D341Med (cell line): ENCODE data around the gene ZNFX1.
A peak's percentile ranks its signal among the peaks of the same experiment; 100 is the strongest.
"Not testable (repeated sequence)": the region's sequence is repeated elsewhere in the genome, so short reads cannot be mapped to it uniquely, and the experiment has no call there.

Experiments
- DNase-seq: peaks from one replicate; pipeline ENCODE4 v3.0.0; 2012; ENCODE audit warnings: low spot score

The ZNFX1 gene

DNA sequence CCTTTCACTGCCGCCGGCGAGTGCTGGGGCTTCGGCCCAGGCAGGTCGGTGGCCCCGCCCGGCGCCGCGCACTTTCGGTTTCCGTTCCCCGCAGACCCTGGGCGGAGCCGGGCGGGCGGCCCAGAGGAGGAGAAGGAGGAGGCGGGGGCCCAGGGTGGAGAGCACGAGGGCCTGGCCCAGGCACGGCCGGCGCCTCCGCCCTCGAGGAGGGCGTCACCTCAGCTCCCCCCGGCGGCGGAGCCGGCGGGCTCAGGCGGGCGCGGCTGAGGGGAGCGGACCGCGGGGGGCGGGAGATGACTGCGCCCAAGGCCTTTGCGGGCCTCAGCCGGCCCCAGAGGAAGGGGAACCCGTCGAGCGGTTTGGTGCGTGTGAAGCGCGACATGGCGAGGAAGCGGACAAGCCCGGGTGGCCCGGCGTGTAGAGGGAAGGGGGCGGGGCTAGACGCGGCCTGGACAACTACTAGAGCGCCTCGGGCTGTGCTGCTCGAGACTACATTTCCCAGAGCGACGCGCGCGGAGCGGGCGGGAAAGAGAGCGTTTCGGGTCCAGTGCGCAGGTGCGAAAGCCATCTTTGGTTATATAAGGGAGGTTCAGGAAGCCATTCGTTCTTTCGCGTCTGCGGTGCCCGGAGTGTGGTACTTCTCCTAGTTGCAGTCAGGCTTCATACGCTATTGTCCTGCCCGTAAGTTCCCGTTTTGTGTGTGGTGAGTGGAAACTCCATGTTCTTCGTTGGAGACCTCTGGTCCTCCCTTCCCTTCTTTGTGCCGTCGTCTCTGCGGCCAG, at the start of gene ZNFX1:
Gene ZNFX1 (minus strand): TSS at position 22 of the 782 bp plus-strand sequence. CDS start 2,218 bp downstream, outside the sequence.
- peak; percentile 95 for DNase-seq

DNA sequence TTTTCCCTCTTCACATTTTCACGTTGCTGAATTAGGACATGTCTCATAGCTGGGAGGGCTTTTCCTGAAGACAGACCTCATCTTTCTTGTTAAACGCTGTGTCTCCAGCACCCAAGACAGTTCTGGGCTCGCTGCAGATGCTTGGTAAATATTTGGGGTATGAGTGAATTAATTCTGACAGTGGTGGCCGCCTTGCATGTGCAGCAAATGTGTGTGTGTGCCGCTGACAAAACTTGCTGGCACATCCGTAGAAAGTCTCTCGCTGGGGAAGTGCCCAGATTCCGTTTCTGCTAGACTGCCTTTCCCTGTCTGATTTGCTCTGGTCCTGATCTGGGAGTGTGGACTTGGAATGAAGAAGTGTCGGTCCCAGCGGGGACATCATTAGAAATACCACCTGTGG, 48.2 kb upstream of the ZNFX1 start:
- no peak for DNase-seq

DNA sequence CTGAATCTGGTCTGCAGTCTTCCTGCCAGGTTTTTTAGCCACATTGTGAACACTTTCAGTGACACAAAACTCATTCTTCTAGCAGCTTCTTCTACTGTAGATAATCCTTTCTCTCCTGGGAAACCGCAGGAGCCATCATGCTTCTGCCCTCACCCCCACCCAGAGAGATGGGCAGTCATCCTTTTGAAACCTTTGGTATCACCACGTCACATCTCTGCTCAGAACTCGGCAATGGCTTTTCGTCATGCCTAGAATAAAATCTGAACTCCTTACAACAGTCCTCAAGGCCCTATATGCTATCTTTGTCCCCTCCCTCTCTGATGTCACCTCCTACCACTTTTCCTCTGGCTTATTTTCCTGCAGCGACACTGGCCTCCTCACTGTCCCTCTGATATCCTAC, 46.4 kb upstream of the ZNFX1 start:
- DNase-seq, result no peak

DNA sequence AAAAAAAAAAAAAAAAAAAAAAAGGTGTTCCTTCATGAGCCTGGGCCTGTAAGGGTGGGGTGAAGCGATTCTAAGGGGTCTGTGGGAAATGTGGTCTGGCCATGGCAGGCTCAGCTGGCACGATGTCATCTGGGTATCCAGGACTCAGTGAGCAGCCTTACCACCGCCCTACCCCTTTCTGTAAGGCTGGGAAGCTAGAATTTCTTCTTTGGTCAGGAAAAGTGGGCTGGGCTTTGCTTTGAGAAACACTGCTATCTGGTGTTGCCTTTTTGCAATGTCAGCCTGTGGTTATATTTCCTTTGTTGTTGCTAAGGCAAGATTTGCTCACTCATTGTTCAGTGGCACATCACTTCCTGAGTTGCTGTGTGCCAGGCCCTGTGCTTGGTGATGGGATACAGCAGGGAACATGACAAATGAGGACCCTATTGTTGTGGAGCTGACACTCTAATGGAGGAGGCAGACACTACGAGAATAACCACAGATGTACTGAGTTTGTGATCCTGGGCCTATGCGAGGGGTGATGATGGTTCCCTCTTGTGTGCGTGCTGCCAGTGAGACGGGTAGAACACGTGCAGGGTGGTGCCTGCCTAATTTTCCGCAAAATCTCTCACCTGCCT, 45.9 kb upstream of the ZNFX1 start:
- DNase-seq, result no peak

DNA sequence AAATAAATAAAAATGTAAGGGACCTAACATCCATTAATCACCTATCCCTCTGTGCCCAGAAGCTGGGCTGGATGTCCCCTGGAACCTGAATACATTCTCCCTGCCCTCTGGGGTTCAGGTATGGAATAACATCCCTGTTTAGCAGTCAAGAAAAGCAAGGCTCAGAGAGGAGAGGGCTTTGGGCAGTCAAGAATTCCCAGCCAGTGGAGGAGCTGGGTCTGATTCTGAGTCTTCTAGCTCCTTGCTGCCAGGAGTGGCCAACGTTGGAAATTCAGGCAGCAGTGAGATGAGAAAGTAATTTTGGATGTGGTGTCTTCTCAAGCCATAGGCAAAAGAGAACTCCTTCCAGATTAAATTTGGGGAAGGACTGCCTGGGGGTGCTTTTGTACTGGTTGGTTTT, 42.6 kb upstream of the ZNFX1 start:
- DNase-seq, result peak; percentile 65

DNA sequence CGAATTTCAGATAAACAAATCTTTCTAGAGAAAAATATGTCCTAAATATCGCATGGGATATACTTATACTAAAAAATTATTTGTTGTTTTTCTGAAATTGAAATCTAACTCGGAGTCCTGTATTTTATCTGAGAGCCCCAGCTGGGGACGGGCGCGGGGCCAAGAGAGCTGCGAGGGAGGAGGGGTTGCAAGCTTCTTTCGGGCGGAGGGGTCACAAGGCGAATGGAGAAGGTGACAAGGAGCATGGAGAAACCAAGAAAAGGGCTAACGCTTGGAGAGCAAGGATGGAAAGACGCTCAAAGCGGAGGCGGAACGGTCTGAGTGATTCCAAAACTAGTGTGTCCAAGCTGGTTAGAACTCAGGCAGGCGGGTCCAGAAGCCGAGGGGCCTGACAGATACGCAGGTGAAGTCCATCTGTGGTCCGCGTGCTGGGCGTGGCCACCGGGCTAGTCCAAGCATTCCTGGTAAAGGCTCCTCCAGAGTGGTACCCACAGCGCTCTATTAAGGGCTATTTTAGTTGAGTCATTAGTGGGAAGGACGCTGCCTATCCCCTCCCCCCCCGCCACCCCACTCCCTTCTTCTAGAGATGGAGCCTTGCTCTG, 41.5 kb upstream of the ZNFX1 start:
- DNase-seq, result no peak

DNA sequence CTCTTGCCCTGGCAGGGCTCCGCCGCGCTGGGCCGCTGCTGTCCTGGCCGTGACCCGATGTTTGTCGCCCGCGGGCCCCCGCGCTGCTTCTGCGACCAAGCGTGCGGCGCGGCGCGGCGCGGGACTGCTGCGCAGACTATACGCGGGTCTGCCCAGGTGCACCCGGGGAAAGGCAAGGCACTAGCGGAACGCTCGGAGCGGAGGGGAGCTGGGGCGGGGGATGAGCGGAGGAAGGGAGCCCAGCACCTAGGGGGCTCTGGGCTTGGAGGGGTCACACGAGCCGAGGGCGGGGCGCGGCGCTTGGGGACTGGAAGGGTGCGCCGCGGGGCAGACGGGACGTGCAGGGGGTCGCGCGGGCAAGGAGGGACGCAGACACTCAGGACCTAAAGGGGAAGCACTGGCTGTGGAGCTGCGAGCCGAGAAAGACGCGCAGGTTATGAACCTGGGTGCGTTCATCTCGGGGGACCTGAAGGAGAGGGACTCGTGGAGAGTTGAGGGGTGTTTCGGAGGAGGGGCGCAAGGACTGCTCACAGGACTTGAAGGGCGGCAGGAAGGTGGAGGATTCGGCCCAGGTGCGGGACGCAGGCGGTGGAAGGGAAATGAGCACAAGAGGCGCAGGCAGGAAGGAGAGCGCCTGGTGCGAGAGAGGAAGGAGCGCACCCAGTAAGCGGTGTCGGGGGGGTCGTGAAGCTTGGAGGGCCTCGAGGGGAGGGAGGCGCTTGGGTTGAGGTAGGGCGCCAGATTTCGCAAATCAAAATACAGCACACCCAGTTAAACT, 40.8 kb upstream of the ZNFX1 start:
- DNase-seq, result peak; percentile 65

DNA sequence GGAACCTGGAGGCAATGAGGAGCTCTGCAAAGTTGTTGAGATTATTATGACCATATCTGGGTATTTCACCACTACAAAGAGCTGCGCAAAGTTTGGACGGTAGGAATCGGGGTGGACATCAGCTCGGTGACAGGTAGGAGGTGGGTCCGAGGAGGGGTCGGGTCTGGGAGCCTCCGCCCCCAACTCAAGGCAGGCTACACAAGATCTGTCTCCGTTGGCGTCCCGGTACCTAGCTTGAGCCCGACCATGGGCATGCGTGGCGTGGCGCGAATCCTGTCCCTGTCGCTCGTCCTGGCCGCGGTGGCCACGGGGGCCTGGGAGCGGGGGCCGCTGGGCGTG, 40.2 kb upstream of the ZNFX1 start:
- DNase-seq, result no peak

DNA sequence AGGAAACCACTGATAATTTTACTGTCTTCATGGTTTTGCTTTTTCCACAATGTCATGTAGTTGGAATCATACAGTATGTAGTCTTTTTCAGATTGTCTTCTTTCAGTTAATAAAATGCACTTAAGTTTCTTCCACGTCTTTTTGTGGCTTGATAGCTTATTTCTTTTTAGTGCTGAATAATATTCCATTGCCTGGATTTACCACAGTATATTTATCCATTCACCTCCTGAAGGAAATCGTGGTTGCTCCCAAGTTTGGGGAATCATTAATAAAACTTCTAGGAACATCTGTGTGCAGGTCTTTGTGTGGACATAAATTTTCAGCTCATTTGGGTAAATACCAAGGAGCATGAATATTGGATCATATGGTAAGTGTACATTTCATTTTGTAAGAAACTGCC, 38.8 kb upstream of the ZNFX1 start:
- no peak for DNase-seq

DNA sequence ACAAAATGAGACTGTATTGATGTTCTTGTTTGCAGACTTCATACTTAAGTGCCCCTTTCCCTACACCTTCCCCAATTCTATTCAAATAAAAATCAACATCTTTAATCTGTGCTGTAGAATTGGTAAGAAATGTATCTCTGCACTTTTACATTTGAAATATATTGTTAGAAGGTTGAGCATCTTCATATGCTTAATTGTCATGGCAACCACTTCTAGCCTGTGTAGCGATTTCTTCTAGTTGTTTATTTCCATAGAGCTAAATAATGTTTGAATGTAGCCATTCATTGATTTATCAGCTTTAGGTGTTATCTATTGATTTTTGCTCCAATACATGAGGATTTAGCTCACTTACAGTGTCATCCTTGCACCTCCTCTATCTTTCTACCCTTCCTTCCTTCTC, 37.7 kb upstream of the ZNFX1 start:
- no peak for DNase-seq

DNA sequence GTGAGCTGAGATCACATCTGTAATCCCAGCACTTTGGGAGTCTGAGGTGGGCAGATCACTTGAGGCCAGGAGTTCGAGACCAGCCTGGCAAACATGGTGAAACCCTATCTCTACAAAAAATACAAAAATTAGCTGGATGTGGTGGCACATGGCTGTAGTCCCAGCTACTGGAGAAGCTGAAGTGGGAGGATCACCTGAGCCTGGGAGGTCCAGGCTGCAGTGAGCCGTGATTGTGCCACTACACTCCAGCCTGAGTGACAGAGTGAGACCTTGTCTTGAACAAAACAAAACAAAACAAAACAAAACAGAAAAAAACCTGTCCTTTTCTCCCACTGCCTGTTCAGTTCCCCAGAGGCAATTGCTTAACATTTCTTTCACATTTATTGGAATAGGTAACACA, 36.2 kb upstream of the ZNFX1 start:
- not testable (repeated sequence) for DNase-seq

DNA sequence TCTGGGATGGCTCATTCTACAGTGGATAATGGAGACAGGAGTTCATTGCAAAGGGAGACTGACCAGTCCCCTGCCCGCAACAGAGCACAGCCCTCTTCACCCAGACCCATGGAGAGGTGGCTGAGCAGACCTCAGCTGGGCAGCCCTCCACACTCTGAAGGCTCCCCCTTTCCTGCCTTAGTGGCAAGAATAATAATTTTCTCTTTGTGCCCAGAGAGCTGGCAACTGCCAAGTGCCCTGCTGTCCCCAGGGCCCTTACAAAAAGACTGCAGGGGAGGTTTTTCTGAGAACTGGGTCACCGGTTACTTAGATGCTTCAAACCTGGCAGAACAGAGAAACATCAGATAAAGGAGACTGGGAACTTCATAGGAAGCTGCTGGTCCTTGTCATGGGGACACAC, 35.4 kb upstream of the ZNFX1 start:
- no peak for DNase-seq

DNA sequence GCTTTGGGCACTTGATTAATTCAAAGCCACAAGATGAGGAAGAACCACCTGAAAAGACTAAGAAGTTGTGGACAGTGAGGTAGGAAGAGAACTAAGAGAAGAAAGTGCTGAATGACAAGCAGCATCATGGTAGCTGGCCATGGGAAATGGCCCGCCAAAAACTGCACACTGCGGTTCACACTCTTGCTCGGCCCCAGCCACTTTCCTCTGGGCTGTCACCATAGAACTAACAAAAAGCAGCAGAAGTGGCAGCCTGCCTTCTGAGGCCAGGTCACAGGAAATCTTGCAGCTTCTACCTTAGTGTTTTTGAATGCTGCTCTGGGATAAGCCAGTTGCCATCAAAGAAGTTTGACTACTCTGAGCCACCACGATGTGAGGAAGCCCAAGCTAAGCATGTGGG, 34.8 kb upstream of the ZNFX1 start:
- no peak for DNase-seq

DNA sequence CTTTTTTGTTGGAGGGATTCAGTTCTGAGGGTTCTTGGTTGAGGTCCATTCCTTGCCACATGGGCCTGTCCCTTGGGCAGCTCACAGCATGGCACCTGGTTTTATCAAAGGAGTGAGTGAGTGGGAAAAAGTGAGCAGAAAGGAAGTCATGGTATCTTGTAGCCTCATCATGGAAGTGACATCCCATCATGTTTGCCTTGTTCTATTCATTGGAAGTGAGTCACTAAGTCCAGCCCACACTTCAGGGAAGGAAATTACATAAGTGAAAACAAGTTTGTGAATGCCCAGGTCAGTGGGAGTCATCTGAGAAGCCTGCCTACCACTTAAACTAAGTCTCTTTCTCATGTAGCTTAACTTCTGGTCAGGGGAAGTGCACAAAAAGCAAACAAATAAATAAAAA, 32.8 kb upstream of the ZNFX1 start:
- no peak for DNase-seq

DNA sequence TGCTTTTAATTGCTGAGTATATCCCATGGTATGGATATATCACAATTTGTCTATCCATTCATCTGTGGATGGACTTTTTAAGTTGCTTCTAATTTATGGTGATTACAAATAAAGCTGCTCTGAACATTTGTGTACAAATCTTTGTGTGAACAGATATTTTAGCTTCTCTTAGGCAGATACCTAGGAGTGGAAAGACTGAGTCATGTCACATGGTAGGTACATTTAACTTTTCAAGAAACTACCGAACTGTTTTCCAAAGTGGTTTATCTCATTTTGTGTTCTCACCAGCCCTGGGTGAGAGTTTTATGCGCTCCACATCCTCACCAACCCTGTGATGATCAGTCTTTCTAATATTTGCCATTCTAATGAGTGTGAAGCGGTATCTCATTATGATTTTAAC, 31.0 kb upstream of the ZNFX1 start:
- DNase-seq, result no peak

DNA sequence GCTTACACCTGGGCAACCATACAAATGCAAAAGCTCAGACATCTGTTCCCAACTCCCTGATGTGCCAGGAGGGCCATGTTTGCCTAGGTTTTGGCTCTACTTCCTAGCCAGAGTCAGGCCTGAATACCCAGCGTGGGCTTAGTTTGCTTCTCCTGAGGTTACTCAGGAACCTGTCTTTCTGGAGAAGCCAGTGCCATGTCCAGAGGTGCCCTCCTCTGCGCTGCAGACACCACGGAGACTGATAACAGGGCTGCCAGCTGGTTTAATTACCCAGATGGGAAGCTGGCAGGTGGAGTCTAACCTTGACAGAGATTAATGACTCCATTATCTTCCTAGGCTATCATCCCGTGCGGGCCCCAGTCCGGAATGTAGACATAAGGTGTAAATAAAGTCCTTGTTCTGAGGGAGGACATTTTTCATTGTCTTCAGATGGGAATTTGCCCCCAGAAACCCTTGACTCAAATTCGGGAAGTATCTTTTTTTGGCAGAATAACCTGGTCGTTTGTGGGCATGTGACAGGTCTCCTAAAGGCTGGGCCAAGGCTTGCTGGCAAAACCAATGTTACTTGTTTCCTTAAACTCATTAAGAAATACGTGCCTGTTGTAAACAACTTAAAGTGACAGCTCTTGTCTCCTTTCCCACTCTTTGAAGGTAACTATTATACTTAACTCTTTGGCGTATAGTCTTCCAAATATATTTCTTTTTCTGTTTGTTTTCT, 29.2 kb upstream of the ZNFX1 start:
- DNase-seq, result peak; percentile 79

DNA sequence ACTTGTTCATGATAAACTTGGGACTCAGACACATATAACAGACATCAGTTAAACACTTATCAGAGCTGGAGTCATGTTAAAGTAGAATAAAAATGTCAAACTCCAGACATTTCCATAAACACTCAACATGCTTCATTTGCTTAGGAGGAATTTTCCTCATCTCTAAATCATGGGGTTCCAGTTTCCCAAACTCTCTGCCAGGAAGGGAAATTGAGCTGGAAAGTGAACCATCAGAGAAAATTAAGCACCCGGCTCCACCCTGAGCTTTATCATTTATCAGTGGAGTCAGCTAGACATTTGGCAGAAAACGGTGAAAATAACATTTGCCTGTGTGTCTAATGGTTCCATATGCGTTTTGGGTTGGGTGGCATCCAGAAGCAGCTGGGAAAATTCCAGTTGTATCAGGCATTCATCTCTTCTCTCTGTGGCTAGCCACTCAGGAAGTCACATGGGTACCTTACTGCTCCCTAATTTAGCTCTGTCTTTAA, 25.3 kb upstream of the ZNFX1 start:
- DNase-seq, result no peak

DNA sequence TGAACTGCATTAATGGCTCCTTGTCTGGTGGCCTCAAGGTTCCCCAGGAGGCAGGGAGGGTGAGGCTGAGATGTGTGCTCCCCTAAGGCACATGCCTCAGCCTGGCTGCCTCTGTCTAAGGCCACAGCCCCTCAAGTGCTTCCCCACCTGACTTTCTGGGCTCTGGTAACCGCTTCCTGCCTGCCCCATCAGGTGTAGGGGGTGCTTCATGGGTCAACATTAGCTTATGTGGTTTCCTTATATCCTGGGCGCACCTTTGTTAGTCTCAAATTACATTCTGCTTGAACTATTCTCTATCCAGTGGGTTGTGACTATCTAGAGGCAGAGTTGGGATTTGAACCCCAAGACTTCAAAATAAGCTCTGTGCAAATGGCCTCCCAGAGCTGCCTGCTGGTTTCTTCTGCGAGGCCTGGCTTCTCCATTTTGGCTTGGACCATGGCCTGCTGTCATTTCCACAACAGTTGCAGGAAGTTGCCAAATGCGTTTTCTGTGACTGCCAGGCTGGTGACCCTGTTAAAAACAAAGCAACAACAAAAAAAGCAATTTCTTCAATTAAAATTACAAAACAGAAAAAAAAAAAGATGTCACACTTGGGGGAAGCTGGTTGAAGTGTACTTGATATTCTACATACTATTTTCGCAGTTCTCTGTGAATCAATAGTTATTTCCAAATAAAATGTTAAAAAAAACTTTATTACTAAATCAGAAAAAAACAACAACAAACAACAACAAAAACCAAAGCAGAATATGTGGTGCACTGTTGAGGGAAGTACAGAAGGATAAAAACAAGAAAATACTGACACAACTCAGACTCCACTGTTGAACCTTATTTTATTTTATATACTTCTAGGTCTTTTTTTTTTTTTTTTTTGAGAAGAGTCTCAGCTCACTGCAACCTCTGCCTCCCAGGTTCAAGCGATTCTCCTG, 20.0 kb upstream of the ZNFX1 start:
- no peak for DNase-seq

DNA sequence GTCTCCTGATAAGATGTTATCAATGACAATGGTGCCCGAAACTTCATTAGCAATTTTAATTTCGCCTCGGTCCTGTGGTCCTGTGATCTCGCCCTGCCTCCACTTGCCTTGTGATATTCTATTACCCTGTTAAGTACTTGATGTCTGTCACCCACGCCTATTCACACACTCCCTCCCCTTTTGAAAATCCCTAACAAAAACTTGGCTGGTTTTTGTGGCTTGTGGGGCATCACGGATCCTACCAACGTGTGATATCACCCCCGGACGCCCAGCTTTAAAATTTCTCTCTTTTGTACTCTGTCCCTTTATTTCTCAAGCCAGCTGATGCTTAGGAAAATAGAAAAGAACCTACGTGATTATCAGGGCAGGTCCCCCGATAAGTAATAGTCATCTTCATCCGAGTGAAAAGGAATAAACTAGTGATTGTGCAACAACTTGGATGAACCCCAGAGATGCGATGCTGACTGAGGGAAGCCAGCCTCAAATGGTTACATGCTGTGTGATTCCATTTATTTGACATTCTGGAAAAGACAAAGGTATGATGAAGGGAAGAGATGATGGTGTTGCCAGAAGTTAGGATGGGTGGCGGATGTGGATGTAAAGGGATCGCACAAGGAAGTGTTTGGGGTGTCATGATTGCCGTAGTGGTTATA, 16.3 kb upstream of the ZNFX1 start:
- DNase-seq, result not testable (repeated sequence)

DNA sequence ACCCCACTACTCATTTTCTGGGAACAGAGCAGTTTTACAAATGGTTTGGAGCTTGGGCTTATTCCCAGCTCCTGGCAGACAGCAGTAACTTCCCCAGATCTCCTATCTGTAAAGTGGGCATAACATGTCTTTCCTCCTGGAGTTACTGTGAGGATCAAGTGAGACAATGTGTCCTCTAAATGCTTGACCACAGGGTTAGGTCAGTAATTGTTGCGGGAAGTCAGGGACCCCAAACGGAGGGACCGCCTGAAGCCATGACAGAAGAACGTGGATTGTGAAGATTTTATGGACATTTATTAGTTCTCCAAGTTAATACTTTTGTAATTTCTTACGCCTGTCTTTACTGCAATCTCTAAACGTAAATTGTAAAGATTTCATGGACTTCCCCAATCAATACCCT, 15.3 kb upstream of the ZNFX1 start:
- no peak for DNase-seq
